Bone marrow (tissue), 2 donors: ENCODE data around the gene TMED7.
A peak's percentile ranks its signal among the peaks of the same experiment; 100 is the strongest.

Experiments
- DNase-seq, 2 donors: peaks; one replicate each; lab custom pipeline; 2025; lab: John Stamatoyannopoulos, UW

Gene TMED7

GRCh38 chr5:115627295-115627865 is 1.5 kb upstream of the TMED7 start:
- DNase-seq: no peak

- DNase-seq: no peak
These were observed 598 bp upstream of the TMED7 start for GRCh38 chr5:115626445-115626823.

GRCh38 chr5:115624994-115625393 is 842 bp downstream of the TMED7 start:
- DNase-seq: no peak

DNA sequence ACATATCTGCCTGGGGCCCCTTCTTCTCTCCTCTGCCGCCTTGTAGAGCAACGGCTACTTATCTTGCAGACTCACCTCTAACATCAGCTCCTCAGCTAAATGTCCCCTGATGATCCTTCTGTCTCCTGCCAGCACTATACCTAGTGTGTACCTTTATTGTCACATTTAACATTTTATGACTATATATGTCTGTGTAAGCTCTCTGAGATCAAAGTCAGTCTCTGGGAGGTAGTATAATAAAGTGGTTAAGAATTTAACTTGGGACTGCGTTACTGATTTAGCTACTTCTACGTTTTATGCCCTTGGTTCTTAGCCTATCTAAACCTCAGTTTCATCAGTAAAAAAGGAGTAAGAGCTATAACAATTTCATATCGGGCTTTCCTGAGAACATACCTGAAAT is 2.2 kb downstream of the TMED7 start:
- DNase-seq: no peak

- no peak for DNase-seq
These were observed 4.4 kb downstream of the TMED7 start for GRCh38 chr5:115621365-115621900.

DNA sequence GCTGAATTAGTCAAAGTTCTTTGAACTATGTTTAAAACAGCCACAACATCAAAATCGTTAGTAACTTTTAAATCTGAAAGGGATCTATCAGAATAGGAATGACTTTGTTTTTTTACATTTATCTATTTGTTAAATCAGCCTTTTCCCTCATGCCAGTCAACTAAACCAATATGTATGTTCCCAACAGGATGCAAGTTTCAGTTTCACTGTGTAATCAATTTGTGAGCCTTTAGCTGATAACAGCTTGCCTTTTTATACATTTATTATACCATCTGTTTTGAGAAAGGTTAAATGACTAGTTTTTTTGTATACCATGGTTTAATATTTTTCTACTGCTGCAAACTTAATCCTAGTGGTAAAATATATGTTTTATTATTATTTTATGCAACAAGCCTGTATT is 8.9 kb downstream of the TMED7 start:
- DNase-seq: no peak

DNA sequence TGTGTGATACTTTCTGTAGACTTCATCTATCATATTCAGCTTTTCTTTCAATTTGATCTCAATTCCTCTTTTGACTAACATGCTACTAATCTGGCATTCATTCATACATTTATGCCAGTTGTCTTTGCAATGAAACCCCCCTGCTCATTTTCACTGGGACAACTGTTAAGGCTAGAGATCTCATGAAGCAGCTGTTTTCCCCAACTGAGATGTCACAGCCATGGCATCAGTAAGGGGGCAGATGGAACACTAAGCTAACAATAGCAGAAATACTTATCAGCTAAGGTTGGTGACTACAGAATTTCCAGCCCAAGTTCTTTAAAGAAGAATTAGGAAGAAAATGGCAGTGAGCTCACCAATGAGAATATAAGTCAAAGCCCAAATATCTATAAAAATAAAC is 9.4 kb downstream of the TMED7 start:
- DNase-seq: no peak

DNA sequence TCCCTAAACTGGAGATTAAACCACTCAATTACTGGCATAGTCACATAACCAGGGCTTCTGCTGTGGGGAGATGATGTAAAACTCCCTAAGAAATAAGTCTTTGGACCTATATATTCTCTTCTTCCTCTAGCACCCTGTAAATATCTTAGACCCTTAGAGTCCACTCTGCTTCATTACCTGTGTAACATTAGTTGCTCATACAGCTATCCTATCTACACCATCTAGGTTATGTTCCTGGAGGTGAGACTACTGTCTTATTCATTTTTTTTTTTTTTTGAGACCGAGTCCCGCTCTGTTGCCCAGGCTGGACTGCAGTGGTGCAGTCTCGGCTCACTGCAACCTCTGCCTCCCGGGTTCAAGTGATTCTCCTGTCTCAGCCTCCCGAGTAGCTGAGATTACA is 14.0 kb downstream of the TMED7 start:
- no peak for DNase-seq

GRCh38 chr5:115607935-115608334 is 17.9 kb downstream of the TMED7 start:
- no peak for DNase-seq

DNA sequence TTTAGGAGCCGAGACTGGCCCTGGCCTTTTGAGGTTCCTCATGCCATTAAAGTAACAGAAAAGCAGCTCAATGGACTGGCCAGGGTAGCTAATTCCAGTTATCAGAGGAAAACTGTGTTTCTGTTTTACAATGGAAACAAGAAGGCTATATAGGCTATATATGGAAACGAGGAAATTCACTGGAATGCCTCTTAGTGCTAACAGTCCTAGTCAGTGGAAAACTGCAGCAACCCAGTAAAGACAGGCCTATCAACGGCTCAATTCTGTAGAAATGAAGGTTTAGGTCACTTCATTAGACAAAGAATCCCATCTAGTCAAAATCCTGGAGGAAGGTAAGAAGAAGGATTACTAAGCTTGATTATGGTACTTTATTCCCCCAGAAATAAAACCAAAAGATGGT is 20.4 kb downstream of the TMED7 start:
- no peak for DNase-seq

DNA sequence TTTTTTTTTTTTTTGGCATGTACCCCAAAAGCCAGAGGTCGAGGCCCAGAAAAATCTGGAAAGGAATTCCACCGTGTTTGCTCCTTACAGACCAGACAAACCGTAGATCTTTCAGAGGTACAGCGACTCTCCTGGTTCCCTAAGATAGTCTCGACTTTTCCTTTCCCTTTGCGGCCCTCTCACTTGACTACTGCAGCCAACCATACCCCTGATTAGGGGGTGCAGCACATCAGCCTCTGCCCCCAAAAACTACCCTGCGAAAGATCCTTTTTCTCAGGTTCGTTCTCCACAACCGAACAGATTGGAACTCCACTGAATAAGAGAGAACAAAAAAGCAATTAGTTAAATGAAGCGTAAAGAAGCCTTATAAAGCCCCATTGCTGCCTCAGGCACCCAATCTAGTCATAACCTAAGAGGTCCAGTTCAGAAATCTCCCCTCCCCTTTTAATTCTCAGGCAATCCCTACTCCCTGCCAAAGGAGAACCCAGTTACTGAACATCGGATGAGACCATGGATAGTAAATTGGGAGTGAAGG is 23.2 kb downstream of the TMED7 start:
- no peak for DNase-seq

GRCh38 chr5:115601701-115602590 is 23.9 kb downstream of the TMED7 start, which contains the start of gene TICAM2:
TSS of gene TICAM2 (minus strand) at chr5:115602479. CDS start at chr5:115581256, 21,223 bp downstream.
- DNase-seq: peak; percentile 11 to 31

DNA sequence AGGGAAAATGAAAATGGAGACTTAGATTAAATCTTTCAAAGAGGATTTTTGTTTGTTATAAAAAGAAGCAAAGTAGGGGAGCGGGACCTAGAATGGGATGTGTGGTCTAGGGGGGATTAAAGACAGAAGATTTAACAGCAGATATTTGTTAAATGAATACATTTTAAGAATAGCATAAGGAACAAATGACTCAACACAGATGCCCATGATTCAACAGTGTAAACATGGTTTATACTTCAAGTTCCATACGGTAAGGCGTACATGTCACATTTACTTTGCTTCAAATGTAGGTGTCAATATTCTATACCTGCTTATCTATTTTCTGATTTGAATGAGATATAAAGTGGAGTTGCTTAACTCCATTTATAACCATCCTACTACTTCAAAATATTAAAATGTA is 25.1 kb downstream of the TMED7 start:
- no peak for DNase-seq

DNA sequence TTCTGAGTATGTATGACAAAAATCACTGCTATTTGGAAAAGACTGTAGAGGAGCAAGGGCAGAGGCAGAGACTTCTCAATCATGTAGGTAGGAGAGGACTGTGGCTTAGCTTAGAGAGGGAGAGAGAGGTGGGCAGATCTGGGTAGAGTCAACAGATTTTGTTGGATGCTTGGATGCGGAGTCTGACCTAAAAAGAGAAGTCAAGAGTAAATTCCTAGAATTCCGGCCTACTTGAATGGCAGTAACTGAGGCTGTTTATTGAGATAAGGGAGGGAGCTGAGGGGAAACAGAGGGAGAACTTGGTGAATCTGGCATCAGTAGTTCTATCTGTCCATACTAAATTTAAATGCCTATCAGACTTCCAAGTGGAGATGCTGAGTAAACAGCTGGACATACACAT is 25.9 kb downstream of the TMED7 start:
- no peak for DNase-seq

DNA sequence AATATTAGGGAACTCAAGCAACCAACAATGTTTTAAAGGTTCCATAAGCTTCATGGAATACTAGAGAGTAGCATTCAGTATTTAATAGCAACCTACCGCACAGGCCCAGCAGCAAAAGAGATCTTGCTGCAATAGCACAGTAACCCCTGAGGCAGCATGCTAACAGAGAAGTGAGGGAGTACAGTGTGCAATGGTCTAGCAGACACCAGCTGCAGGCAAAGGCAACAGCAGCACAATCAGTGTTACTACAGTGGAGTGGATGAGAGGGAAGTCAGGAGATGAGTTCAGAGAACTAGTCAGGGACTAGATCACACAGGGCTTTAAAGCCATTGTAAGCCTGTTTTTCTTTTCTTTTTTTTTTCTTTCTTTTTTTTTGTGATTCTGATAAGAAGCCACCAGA is 26.3 kb downstream of the TMED7 start:
- DNase-seq: no peak

GRCh38 chr5:115594128-115595047 is 31.4 kb downstream of the TMED7 start:
- no peak for DNase-seq

GRCh38 chr5:115589043-115589442 is 36.8 kb downstream of the TMED7 start:
- no peak for DNase-seq

GRCh38 chr5:115588640-115589039 is 37.2 kb downstream of the TMED7 start:
- no peak for DNase-seq

DNA sequence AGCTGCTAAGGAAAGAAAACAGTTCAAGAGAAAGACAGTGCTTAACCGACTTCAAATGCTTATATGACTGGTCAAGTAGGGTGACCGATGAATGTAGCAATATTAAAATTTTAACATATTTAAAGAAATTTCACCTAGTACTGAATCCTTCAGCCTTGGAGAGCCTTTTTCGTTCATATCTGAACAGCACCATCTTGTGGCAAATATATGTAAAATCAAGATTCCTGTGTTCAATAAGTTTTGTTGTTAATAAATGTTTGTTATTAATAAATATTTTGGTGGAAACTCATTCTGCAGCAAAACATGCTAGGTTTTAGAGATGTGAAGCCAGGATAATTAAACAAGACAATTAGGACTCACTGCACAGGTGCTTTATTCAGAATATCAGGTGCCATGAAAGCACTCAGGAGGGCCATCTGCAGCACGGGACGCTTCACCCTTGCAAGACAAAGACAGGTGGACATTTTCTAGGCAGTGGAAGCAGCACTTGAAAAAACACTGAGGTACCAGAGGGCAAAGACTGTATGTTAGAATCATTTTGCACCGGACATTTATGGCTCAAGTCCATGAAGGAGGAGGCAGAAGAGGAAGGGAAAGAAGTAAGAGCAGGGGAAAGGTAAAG is 39.2 kb downstream of the TMED7 start:
- DNase-seq: peak in 1 of 2 donors; percentile 35

DNA sequence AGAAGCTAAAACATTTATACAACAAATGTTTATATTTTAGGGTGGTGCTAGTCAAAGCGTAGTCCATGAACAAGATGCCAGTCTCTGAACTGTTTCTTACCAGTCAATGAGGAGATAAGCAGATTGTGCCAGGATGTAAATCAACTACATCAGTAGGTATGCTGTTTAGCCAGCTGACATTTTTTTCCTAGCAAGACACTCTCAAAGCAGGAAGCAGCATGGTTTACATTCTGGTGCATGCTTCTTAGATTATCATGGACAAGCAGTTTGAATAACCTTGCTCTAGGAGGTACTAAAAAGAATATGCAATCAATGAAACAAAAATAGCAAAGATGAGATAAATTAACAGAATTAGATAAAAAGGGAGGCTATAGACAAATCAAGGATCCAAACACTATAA is 40.6 kb downstream of the TMED7 start:
- no peak for DNase-seq

DNA sequence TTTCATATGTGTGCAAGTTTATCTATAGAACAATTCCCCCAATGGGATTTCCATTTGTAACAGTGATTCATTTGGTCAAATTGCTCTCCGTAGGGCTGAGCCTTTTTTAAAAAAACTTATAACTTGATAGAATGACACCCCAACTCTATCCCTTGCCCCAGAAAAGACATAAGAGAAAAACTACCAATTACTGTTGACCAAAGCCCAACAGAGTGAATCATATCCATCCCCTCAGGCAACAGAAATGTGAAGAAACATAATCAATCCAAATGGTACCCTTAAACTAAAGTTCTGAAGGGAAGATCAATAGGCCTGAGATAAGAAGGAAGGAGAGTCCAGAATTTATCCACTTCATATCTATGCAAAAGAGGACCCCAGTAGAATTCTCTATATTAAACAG is 41.3 kb downstream of the TMED7 start:
- no peak for DNase-seq

DNA sequence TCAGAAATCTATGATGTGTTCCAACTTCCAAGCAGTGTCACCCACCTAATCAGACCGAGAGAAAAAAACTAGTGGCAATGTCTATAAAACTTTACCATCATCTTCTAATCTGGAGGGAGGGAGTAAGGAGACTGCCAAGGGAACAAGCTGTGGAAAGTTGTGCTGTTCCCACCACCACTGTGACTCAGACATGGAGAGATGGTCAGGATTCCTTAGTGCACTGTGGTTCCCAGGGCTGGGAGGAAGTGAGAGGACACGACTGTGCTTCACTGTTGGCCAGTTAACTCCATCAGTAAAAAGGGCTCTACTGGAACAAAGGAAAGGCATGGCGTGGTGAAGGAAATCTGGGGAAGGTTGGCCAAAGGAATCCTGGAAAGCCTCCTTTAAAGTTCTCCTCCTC is 42.4 kb downstream of the TMED7 start:
- no peak for DNase-seq
